Suppressor macrophage treated with lipopolysaccharide for 4 hours (primary cell): ENCODE measurements around the gene ZMPSTE24.
A peak's percentile ranks its signal among the peaks of the same experiment; 100 is the strongest.

Experiments used
- DNase-seq: peaks from one replicate; pipeline ENCODE4 v3.0.0-alpha.2; 2020

ZMPSTE24 gene

DNA sequence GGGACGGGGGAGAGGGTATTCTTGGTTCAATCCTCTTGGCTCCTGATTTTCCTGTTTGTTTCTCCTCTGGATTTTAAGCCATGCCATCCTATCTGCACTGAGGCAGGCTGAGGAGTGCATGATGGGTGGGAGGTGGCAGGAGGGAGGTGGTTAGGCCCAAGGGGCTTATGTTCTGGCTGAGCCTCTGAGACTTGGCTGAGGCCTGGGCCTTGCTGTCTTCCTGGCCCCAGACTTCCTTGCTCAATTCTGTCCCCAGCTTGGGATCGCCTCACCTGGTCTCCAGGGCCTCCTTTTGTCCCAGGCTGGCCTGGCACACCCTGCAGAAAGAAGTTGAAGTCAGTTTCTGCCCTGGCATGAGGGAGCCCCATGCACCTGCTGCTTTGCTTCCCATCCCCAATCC lies 47.8 kb downstream of the ZMPSTE24 start:
- no peak for DNase-seq

DNA sequence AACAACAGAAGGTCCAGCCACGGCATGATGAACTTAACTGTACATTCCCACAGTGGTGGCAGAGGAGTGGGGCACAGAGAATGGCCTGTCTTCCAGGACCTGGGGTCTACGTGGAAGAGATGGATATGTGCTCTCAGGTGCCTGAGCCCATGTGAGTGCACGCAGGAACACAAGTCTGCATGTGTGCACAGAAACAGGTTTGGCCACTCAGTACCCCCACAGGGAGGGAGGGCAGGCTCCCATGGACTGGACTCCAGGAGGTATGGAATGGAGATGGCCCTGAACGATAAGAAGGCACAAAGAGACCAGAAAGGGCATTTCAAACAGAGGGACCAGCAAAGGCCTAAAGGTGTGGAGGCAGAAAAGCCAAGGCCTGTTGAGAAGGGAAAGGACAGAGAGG lies 48.3 kb downstream of the ZMPSTE24 start:
- no peak for DNase-seq

DNA sequence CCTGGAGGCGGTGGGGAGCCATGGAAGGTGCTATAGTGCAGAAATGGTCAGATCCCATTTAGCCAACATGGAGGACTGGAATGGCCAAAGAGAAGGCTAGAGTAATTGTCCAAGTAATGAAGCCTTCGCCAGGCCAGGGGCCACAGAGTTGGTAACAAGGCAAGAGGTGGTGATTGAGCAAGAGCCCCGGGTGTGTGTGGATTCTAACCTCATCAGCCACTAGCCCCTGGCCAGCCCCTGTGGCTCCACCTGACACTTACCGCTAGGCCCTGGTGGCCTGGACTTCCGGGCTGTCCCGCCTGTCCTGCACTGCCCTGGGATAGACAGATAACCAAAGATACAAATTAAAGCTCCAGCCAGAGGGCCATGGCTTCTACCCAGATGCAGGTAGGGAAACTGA lies 49.1 kb downstream of the ZMPSTE24 start:
- DNase-seq = no peak

DNA sequence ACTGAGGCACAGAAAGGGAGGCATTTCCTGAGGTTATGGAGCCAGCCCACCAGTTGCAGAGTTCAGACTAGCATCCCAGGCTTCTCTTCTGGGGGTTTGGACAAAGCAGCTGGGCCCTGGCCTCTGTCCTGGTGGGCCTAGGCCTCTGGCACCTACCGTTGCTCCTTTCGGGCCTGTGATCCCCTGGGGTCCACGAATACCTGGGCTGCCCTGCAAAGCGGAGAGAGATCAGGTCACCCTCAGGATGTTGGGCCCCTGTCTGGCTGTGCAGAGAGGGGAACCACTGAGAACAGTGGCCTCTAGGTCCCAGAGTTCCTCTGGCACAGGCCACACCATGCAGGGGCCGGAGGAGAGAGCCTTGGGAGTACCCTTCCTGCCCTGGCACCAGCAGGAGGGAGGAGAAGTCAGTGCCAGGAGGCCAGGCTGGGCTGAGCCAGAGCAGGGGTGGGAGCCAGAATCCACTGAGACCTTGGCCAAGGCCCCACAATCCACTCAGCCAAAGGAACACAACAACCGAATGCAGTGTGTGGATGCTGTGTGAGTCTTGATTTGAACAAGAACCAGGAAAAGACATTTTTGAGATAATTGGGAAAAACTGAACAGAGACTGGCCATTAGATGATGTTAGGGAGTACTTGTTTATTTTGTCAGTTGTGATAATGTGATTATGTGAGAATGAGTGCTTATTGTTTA lies 50.1 kb downstream of the ZMPSTE24 start:
- no peak for DNase-seq

DNA sequence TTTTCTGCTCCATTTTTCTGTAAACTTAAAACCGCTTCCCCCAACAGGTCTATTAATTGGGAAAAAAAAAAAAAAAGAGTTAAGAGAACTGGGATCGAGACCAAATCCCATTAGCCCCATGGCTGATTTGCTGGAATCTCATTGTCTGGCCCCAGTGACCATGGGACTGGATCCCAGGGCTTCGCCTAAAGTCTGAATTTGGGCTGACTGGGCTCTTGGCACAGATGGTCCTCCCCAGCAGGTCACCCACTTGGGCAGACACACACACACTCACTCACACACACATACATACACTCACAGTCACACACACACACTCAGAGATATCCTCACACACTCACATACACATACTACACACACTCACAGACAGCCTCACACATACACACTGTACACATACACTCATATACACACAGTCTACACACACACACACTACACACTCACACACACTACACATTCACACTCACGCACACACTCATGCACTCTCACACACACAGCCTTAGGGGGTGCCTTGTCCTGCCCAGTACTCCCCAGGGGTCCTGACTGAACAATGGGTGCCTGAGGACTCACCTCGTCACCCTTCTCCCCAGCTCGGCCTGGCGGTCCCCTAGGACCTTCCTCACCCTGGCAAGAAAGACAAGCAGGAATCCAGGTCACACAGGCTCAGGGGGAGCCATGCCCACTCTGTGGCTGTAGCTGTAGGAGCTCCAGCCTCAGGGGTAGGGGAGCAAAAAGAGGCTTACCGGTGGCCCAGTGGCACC lies 51.5 kb downstream of the ZMPSTE24 start:
- DNase-seq = no peak

DNA sequence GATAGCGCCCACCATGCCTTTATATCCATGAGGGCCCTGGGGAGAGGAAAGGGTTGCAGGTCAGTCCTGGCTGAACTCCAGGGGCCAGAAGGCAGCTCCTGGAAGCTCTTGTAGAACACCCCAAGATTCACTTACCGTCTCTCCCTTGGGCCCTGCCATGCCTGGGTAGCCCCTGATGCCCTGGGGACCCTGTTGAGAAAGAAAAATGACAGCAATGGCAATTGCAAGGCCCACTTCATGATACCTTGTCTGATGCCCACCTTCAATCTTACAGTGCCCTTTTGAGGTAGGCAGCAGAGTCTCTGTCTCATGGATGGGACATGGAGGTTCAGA lies 52.1 kb downstream of the ZMPSTE24 start:
- no peak for DNase-seq

DNA sequence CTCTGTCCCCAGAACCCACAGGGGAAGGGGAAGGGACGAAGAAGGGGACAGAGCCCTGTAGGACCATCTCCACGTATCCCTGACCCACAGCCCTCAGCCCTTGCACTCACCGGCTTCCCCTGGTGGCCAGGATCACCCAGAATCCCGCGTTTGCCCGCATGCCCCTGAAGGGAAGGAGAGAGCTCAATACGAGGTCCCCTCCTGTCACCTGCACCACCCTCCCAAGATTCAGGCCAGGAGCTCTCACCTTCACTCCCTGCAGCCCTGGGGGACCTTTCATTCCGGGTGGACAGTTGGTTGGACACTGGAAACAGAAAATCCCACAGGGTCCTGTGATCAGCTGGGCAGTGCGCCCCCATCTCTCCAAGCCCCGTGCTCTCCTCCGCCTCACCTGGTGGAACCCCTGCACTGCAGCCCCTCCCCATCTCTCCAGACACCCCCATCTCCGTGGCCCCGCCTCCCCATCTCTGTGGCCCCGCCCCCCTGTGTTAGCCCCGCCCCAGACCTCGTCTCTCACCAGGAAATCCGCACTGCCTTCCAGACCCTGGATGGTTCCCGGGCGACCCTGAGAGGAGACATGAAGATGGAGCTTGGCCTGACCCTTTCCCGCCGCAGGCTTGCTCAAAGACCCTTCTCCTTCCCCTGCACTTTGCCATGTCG lies 53.1 kb downstream of the ZMPSTE24 start:
- DNase-seq = no peak

DNA sequence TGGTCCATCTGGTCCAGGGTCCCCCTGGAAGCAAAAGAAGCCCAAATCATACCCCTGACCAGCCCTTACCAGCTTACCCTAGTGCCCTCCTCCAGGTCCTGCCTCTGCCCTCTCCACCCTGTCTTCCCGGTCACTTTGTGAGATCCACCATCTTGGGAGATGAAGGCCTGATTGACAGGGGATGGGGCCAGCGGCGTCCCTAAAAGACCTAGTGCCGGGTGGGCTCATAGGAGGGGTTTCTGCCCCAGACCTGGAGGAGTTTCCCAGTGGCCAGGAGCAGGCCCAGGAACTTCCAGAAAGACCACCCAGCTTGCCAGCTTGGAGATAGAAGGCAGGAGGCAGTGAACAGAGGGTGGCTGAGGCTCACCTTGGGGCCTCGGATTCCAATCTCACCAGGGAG lies 53.7 kb downstream of the ZMPSTE24 start:
- DNase-seq = no peak

DNA sequence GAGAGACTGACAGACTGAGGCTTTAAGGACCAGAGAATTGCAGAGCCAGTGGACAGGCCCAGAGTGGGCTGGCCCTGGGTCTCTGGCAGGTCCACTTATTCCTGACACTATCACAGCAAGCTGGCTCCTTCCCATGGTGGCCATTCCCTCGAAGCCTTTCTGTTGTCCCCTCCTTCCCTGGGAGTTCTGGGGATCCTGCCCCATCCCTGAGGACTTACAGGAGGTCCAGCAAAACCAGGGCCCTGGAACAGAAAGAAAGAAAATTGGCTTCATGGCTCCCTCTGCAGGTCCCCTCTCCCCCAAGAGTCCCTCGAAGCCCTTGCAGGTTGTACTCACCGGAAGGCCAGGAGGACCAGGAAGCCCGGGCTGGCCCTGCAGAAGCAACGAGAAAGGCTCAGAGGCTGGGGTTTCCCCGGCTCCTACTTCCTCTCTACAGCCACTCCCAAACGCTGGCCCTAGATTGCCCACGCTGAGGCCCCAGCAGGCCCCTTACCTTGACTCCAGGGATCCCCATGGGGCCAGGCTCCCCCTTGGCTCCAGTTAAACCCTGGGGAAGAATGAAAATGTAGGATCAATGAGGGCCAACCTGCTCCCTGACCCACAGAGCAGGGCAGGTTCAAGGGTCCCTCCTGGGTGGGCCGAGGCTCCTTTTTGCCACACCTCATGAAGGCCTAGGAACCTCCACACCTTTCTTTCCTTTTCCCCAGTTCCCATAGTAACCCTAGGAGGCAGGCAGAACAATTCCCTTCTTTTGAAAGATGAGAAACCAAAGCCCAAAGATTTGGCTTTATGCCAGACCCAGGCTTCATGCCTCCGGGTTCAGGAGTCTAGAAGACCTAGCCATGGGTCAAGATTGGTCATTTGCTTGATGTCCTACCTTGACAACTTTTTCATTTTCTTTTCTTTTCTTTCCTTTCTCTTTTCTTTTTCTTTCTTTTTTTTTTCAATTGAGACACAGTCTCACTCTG lies 54.5 kb downstream of the ZMPSTE24 start:
- DNase-seq = peak; percentile 86

DNA sequence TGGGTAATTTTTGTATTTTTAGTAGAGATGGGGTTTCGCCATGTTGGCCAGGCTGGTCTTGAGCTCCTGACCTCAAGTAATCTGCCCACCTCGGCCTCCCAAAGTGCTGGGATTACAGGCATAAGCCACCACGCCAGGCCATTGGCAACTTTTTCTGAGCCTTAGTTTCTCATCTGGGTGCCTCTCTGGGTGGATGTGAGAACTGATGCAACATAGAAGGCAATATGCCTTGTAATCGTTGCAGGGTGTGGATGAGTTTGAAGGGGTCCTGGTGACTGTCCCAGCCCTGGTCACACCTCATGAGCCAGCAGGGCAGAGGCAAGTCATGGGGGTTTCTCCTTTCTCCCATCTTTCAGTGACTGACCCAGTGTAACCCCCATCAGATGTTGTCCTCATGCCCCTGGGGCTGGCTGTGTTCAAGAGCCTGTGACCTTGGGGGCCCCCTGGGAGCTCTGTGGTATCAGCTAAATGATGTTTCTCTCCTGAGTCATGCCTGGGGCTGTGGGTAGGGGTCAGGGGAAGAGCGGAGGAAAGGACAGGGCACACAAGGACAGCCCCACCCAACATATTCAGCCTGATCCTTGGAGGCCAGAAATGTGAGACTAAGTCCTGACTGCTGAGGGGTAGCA lies 55.4 kb downstream of the ZMPSTE24 start:
- no peak for DNase-seq

DNA sequence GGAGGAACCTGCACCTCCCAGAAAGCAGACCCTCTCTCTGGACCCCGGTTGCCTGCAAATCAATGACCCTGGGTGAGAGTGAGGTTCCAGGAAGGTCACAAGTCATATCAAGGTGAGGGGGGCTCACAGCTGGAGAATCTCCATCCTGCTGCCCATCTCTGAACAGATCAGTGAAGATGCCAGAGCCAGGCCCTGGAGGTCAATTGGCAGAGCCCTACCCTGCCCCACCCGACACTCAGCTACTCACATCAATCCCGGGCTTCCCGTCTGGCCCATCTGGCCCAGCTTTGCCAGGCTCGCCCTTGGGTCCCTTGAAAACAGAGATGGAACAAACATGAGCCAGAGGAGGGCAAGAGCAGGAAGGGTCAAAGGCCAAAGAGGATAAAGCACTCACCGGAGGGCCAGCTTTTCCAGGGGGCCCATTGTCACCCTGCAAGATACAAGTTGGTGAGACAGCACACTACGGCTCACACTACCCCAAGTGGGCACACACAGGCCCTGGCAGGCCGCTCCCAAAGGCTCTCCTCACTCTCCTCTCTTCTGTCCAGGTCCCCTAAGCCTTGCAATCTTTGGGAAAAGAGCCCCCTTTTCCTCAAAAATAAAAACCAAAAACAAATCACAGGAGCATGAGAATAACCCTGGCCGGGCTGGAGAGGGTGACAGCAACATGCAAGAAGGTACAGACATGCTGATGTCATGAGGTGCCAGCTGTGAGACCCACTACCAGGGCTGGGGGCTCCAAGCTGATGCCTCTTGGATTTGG lies 56.1 kb downstream of the ZMPSTE24 start:
- no peak for DNase-seq

DNA sequence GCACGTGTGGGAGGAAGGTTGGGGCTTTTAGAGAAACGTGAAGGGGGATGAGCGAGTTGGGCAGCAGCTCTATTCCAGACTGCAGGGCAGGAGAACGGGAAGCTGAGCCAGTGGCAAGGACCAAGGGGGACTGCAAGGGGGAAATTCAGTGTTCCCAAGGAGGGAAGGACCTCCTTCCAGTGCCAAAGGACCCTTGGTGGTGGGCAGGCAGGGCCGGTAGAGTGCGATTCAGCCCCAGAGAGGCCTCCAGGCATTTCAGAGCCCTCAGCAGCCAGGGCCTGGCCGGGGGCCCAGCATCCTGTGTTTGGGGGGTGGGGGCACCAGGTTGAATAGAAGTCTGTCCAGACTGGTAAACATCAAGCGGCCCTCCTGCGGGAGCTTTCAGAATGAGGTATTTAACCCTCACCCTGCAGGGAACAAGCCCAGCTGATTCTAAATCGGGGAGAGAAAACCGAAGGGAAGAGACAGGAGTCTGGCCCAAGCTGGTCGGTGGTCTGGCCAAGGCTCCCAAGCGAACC lies 56.7 kb downstream of the ZMPSTE24 start:
- DNase-seq = no peak

DNA sequence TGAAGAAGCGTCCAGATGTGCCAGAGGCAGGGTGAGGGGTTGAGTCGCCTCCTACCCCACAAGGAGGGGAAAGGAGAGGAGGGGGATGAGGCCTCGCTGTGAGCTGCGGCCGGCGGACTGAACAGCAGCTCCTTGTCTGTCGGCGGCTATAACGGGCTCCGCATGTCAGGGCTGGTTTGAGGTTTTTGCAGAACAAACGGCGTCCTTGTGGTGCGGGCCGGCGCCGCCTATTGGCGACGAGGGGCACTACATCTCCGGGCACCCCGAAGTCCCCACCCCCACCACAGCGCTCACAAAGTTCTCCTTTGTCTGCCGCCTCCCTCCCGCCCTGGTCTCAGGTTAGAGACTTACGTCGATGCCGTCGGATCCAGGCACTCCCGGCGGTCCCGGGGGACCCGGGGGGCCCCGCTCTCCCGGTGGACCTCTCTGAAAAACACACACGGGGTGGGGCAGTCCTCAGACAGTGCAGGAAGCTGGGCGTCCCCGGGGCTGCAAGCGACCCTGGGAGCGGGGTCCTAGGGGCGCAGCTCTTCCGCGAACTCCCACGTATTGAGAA lies 57.3 kb downstream of the ZMPSTE24 start:
- DNase-seq = peak; percentile 83

DNA sequence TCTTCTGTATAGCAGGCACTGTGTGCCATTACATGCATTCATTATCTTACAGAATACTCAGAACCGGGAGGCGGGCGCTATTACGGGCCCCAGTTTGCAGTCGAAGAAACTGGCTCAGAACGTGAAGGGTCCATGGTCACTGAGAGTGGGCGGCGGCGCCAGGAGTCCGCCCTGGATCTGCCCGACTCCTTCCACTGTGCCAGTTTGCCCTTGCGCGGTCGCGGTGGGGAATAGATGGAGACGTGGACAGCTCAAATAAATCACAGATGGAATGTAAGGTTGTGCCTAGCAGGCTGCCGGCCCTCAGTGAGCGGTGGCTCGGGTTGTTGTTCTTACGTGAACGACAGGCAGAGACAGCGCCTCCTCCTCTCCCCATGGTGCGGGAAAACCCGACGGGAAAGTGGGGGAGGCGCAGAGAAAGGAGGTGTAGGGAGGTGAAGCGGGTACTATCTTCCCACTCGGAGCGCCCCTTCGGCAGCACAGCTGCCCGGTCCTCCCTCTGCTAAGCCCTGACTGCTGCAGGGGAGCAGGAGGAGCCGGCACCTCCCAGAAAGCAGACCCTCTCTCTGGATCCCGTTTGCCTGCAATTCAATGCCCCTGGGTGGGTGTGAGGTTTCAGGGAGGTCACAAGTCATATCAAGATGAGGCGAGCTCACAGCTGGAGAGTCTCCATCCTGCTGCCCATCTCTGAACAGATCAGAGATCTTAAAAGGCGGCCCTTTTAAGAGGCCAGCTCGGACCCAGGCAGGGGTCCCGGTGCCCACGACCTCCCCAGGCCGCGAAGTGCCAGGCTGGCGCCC lies 58.0 kb downstream of the ZMPSTE24 start:
- peak; percentile 7 for DNase-seq

DNA sequence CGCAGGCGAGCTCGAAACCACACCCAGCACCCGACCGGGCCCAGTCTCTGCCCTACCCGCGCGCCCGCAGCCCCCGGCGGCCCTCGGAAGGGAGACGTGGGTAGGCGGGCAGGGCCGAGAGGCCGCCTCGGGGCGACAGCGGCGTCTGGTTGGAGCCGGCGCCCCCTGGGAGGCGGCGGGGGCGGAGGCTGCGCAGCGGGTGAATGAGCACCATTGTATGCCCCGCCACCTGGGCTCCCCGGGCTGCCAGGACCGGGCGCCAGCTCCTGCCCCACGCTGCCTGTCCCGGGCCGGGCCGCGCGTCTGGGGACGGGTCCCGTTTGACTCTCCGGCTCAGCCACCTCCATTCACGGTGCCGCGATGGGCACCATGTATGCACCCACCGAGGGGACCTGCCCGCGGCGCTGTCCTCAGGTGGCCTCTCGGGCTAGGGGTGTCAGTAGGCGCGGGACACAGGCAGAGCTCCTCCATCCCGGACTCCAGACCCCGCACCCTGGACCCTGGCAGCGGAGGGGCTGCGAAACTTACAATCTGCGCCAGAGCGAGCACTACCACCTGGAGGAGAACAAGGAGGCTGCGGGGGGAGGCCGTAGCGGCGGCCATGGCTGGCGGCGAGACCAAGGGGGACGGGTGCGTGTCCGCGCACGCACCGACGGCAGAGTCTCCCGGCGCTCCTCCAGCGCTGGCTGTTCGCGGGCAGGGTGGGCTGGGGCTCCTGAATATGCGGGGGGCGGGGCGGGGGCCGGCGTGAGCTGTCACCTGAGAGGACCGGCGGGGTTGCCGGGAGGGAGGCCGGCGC lies 58.8 kb downstream of the ZMPSTE24 start, which contains the start of gene COL9A2:
Gene COL9A2 (minus strand): TSS at position 692 of the 799 bp plus-strand sequence. CDS start 89 bp downstream, at position 603.
- DNase-seq = peak; percentile 19

DNA sequence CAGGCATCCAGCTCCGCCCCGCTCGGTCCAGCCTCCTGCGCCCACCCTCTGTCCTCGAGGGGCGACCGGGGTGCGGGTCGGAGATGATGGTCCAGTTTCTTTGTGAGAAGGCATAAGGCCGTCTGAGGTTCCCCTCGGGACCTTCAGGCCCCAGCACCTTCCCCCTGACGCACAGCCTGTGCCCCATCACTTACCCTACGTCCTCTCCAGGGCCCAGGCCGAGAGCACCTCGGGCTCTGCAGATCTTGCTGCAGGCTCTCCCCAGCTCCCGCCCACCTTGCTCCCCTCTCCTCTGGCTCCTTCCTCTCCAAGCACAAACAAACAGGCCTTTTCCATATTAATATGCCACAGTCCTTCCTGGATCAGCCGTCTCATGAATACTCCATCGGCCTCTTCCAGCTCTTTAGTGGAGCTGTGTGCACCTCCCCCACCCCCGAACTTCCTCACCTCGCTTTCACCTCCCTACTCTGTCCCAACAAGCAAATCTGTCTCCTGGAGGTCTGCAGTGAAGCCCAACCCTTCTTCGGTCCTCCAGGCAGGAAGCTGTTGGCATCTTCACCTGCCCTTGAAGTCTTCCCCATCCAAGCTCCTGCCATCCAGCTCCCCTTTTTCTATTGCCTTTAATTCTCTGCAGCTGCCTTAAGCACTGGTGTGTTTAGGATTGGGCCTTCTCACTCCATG lies 59.5 kb downstream of the ZMPSTE24 start:
- no peak for DNase-seq

DNA sequence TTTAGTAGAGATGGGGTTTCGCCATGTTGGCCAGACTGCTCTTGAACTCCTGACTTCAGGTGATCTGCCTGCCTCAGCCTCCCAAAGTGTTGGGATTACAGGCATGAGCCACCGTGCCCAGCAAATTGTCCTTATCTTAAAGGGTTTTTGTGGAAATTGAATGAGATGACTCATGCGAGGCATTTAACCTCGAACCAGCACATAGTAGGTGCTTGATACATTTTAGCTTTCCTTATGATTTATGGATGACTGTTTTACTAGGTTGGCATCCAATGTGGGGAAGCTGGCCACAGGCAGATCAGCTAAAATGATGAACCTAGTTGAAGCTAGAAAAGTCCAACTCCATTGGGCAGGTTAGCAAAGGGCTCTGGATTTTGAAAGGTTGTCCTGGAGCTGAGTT lies 60.4 kb downstream of the ZMPSTE24 start:
- DNase-seq = no peak

DNA sequence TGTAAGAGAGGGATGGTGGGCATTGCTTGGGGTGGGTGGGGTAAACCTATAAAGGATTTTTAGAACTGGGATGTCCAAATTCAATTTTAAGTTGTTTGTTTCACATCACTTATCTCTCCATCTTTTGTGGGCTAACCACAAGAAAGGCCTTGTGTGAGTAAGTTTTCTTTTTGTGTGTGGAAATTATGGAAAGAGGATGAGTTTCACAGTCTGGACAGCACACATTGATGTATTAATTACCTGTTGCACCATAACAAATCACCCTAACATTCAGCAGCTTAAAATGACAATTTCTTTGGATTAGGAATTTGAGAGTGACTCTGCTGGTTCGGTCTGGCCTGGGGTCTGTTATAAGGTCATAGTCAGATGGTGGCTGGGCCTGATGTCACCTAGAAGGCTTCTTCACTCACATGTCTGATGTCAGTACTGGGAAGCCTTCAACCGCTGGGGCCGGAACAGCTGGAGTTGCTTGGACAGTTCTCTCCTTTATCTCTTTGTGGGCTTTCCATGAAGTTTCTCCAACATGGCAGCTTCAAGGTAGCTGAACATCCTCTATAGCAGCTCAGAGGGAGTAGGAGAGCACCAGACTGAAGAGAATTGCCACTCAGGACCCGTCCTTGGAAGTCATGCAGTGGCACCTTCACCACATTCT lies 61.1 kb downstream of the ZMPSTE24 start:
- no peak for DNase-seq
